HEK293 (cell line): ENCODE measurements around the gene ARMC7.
A peak's percentile ranks its signal among the peaks of the same experiment; 100 is the strongest.

Experiments
- ELK4 ChIP-seq: IDR thresholded peaks from 2 replicates; pipeline ENCODE4 v1.6.1; 2011; ENCODE audit warnings: mild to moderate bottlenecking, low read depth, low read length, borderline replicate concordance
- GFI1B ChIP-seq: fragments of 450-650 bp; formaldehyde crosslinking; IDR thresholded peaks from 2 replicates; pipeline ENCODE4 v1.5.1; 2016; ENCODE audit warnings: missing biosample characterization, missing genetic modification characterization
- GLI2 ChIP-seq: fragments of 450-650 bp; formaldehyde crosslinking; IDR thresholded peaks from 2 replicates; pipeline ENCODE4; 2017; ENCODE audit warnings: missing biosample characterization, missing genetic modification characterization, low read depth, borderline replicate concordance
- HOXD13 ChIP-seq: sonication (generic); formaldehyde crosslinking; IDR thresholded peaks from 2 replicates; pipeline ENCODE4 v1.8.0; 2022; ENCODE audit warnings: missing genetic modification reagents, borderline replicate concordance
- INSM2 ChIP-seq: fragments of 450-650 bp; formaldehyde crosslinking; IDR thresholded peaks from 2 replicates; pipeline ENCODE4 v1.5.1; 2016; ENCODE audit warnings: missing biosample characterization, missing genetic modification characterization
- KLF7 ChIP-seq: fragments of 450-650 bp; formaldehyde crosslinking; IDR thresholded peaks from 2 replicates; pipeline ENCODE4 v1.5.1; 2016; ENCODE audit warnings: missing biosample characterization, missing genetic modification characterization, borderline replicate concordance
- KLF9 ChIP-seq: fragments of 450-650 bp; formaldehyde crosslinking; IDR thresholded peaks from 2 replicates; pipeline ENCODE4 v1.5.1; 2016; ENCODE audit warnings: missing biosample characterization, missing genetic modification characterization, low read depth
- PRDM1 ChIP-seq: fragments of 450-650 bp; formaldehyde crosslinking; IDR thresholded peaks from 2 replicates; pipeline ENCODE4; 2016; ENCODE audit warnings: missing biosample characterization, missing genetic modification characterization
- RBAK ChIP-seq: fragments of 450-650 bp; formaldehyde crosslinking; IDR thresholded peaks from 2 replicates; pipeline ENCODE4 v1.5.1; 2016; ENCODE audit warnings: missing biosample characterization, missing genetic modification characterization
- TCF7L2 ChIP-seq: IDR thresholded peaks from 2 replicates; pipeline ENCODE4 v1.6.1; 2011; ENCODE audit warnings: low read depth, mild to moderate bottlenecking, inconsistent platforms, low read length, moderate library complexity, borderline replicate concordance
- TRIM28 ChIP-seq: IDR thresholded peaks from 2 replicates; pipeline ENCODE4 v1.6.1; 2011; ENCODE audit warnings: low read length, control low read depth, borderline replicate concordance
- ZBTB17 ChIP-seq: fragments of 450-650 bp; formaldehyde crosslinking; IDR thresholded peaks from 2 replicates; pipeline ENCODE4 v1.5.1; 2016; ENCODE audit warnings: missing biosample characterization, missing genetic modification characterization
- ZFP69B ChIP-seq: fragments of 450-650 bp; formaldehyde crosslinking; IDR thresholded peaks from 2 replicates; pipeline ENCODE4 v1.5.1; 2016; ENCODE audit warnings: missing biosample characterization, missing genetic modification characterization
- ZNF114 ChIP-seq: fragments of 450-650 bp; formaldehyde crosslinking; IDR thresholded peaks from 2 replicates; pipeline ENCODE4 v1.5.0; 2017; ENCODE audit warnings: missing biosample characterization, missing genetic modification characterization
- ZNF266 ChIP-seq: fragments of 450-650 bp; formaldehyde crosslinking; IDR thresholded peaks from 2 replicates; pipeline ENCODE4 v1.5.1; 2016; ENCODE audit warnings: missing biosample characterization, missing genetic modification characterization, low read depth
- ZNF335 ChIP-seq: fragments of 450-650 bp; formaldehyde crosslinking; conservative IDR thresholded peaks from 2 replicates; pipeline ENCODE4 v1.5.1; 2016; ENCODE audit warnings: missing biosample characterization, missing genetic modification characterization
- ZNF341 ChIP-seq: fragments of 450-650 bp; formaldehyde crosslinking; IDR thresholded peaks from 2 replicates; pipeline ENCODE4; 2016; ENCODE audit warnings: low read depth, missing biosample characterization, missing genetic modification characterization
- ZNF366 ChIP-seq: fragments of 450-650 bp; formaldehyde crosslinking; conservative IDR thresholded peaks from 2 replicates; pipeline ENCODE4 v1.5.1; 2016; ENCODE audit warnings: missing biosample characterization, missing genetic modification characterization
- ZNF48 ChIP-seq: fragments of 450-650 bp; formaldehyde crosslinking; IDR thresholded peaks from 2 replicates; pipeline ENCODE4 v1.5.1; 2016; ENCODE audit warnings: missing biosample characterization, missing genetic modification characterization
- ZNF600 ChIP-seq: fragments of 450-650 bp; formaldehyde crosslinking; IDR thresholded peaks from 2 replicates; pipeline ENCODE4 v1.5.1; 2016; ENCODE audit warnings: missing biosample characterization, missing genetic modification characterization
- ZNF624 ChIP-seq: fragments of 450-650 bp; formaldehyde crosslinking; IDR thresholded peaks from 2 replicates; pipeline ENCODE4 v1.5.1; 2017; ENCODE audit warnings: missing biosample characterization, missing genetic modification characterization
- ZNF626 ChIP-seq: fragments of 450-650 bp; sonication (Bioruptor Pico); formaldehyde crosslinking; IDR thresholded peaks from 2 replicates; pipeline ENCODE4 v1.5.1; 2018; ENCODE audit warnings: missing biosample characterization, missing genetic modification characterization, inconsistent platforms
- ZNF664 ChIP-seq: fragments of 450-650 bp; formaldehyde crosslinking; IDR thresholded peaks from 2 replicates; pipeline ENCODE4 v1.5.1; 2016; ENCODE audit warnings: missing biosample characterization, missing genetic modification characterization
- ZNF768 ChIP-seq: fragments of 450-650 bp; formaldehyde crosslinking; IDR thresholded peaks from 2 replicates; pipeline ENCODE4 v1.5.1; 2018; ENCODE audit warnings: missing biosample characterization, mild to moderate bottlenecking, missing genetic modification characterization
- ZXDB ChIP-seq: fragments of 450-650 bp; formaldehyde crosslinking; IDR thresholded peaks from 2 replicates; pipeline ENCODE4 v1.5.1; 2016; ENCODE audit warnings: missing biosample characterization, missing genetic modification characterization
- TF ChIP-seq, protein P1 (sequence below): fragments of 450-650 bp; formaldehyde crosslinking; IDR thresholded peaks from 2 replicates; pipeline ENCODE4 v1.5.1; 2016; ENCODE audit warnings: missing biosample characterization, missing genetic modification characterization
- TF ChIP-seq, protein P2 (sequence below): fragments of 450-650 bp; formaldehyde crosslinking; optimal IDR thresholded peaks from 2 replicates; pipeline ENCODE3; 2016; ENCODE audit warnings: missing biosample characterization, mild to moderate bottlenecking, missing genetic modification characterization
- TF ChIP-seq, protein P3 (sequence below): fragments of 450-650 bp; formaldehyde crosslinking; IDR thresholded peaks from 2 replicates; pipeline ENCODE4 v1.5.1; 2016; ENCODE audit warnings: missing biosample characterization, missing genetic modification characterization
- TF ChIP-seq, protein P4 (sequence below): fragments of 450-650 bp; formaldehyde crosslinking; IDR thresholded peaks from 2 replicates; pipeline ENCODE4 v1.5.1; 2016; ENCODE audit warnings: missing biosample characterization, missing genetic modification characterization

ARMC7 gene

DNA sequence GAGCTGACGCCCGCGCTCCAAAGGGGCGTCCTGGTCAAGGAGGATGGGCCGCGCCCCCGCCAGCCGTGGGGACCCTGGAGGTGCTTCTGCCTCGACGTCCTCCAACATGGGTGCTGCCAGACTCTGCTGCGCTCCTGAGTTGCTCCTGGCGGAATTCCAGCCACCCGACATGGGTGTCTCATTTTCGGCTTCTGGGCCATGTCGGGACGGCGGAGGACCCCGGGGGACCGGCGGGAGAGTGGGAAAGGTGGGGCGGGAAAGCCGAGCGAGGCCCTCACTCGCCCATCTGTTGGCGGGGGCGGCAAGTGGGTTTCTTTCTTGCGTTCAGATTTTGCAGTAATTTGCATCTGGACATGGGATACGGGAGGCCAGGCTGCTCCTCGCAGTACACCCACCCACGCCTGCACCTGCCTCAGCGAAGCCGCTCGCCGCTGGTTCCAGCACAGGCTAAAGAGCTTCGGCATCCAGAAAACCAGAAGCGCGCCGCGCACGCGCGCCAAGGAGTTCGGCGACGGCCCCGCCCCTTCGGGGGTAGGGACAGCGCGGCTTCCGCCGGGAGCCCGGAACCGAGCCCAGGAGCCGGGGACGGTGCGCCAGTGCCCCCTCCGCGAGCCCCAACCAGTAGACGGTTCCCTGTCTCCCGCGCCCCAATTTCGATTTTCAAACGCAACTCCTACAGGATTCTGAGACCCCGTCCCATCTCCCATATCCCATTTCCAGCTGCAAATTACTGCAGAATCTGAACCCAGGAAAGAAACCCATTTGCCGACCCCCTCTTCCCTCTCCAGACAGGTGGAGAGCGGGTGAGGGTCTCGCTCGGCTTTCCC is at the start of gene ARMC7 (continued):
- TF ChIP-seq ELK4 (no peak), ZNF48 (tag by site-specific recombination) (no peak), ZNF626 (tag by site-specific recombination) (no peak), KLF9 (tag by site-specific recombination) (peak; percentile 68; the same call in 1 of the 2 replicates), ZFP69B (tag by site-specific recombination) (no peak), TRIM28 (no peak), ZNF366 (tag by site-specific recombination) (no peak), ZNF114 (tag by site-specific recombination) (no peak), GFI1B (peak; percentile 16; the same call in 1 of the 2 replicates), ZNF335 (tag by site-specific recombination) (peak; percentile 83), ZNF600 (tag by site-specific recombination) (peak; percentile 89), GLI2 (tag by site-specific recombination) (no peak), RBAK (no peak), ZXDB (tag by site-specific recombination) (0 out of 2 replicates have a peak, but pooled peaks have one; percentile 14), PRDM1 (no peak), ZNF341 (tag by site-specific recombination) (0 out of 2 replicates have a peak, but pooled peaks have one; percentile 36), KLF7 (tag by site-specific recombination) (no peak), ZBTB17 (tag by site-specific recombination) (peak; percentile 63; the same call in 1 of the 2 replicates), ZNF664 (tag by site-specific recombination) (no peak), ZNF768 (tag by site-specific recombination) (no peak), INSM2 (0 out of 2 replicates have a peak, but pooled peaks have one; percentile 39), ZNF266 (no peak), HOXD13 (no peak), TCF7L2 (no peak), ZNF624 (tag by site-specific recombination) (no peak)
- TF ChIP-seq, protein P1, sequence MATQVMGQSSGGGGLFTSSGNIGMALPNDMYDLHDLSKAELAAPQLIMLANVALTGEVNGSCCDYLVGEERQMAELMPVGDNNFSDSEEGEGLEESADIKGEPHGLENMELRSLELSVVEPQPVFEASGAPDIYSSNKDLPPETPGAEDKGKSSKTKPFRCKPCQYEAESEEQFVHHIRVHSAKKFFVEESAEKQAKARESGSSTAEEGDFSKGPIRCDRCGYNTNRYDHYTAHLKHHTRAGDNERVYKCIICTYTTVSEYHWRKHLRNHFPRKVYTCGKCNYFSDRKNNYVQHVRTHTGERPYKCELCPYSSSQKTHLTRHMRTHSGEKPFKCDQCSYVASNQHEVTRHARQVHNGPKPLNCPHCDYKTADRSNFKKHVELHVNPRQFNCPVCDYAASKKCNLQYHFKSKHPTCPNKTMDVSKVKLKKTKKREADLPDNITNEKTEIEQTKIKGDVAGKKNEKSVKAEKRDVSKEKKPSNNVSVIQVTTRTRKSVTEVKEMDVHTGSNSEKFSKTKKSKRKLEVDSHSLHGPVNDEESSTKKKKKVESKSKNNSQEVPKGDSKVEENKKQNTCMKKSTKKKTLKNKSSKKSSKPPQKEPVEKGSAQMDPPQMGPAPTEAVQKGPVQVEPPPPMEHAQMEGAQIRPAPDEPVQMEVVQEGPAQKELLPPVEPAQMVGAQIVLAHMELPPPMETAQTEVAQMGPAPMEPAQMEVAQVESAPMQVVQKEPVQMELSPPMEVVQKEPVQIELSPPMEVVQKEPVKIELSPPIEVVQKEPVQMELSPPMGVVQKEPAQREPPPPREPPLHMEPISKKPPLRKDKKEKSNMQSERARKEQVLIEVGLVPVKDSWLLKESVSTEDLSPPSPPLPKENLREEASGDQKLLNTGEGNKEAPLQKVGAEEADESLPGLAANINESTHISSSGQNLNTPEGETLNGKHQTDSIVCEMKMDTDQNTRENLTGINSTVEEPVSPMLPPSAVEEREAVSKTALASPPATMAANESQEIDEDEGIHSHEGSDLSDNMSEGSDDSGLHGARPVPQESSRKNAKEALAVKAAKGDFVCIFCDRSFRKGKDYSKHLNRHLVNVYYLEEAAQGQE (tag by site-specific recombination): no peak
- TF ChIP-seq, protein P2, sequence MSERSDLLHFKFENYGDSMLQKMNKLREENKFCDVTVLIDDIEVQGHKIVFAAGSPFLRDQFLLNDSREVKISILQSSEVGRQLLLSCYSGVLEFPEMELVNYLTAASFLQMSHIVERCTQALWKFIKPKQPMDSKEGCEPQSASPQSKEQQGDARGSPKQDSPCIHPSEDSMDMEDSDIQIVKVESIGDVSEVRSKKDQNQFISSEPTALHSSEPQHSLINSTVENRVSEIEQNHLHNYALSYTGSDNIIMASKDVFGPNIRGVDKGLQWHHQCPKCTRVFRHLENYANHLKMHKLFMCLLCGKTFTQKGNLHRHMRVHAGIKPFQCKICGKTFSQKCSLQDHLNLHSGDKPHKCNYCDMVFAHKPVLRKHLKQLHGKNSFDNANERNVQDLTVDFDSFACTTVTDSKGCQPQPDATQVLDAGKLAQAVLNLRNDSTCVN (tag by site-specific recombination): peak; percentile 81
- TF ChIP-seq, protein P3, sequence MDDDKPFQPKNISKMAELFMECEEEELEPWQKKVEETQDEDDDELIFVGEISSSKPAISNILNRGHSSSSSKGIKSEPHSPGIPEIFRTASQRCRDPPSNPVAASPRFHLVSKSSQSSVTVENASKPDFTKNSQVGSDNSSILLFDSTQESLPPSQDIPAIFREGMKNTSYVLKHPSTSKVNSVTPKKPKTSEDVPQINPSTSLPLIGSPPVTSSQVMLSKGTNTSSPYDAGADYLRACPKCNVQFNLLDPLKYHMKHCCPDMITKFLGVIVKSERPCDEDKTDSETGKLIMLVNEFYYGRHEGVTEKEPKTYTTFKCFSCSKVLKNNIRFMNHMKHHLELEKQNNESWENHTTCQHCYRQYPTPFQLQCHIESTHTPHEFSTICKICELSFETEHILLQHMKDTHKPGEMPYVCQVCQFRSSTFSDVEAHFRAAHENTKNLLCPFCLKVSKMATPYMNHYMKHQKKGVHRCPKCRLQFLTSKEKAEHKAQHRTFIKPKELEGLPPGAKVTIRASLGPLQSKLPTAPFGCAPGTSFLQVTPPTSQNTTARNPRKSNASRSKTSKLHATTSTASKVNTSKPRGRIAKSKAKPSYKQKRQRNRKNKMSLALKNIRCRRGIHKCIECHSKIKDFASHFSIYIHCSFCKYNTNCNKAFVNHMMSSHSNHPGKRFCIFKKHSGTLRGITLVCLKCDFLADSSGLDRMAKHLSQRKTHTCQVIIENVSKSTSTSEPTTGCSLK (tag by site-specific recombination): no peak
- TF ChIP-seq, protein P4, sequence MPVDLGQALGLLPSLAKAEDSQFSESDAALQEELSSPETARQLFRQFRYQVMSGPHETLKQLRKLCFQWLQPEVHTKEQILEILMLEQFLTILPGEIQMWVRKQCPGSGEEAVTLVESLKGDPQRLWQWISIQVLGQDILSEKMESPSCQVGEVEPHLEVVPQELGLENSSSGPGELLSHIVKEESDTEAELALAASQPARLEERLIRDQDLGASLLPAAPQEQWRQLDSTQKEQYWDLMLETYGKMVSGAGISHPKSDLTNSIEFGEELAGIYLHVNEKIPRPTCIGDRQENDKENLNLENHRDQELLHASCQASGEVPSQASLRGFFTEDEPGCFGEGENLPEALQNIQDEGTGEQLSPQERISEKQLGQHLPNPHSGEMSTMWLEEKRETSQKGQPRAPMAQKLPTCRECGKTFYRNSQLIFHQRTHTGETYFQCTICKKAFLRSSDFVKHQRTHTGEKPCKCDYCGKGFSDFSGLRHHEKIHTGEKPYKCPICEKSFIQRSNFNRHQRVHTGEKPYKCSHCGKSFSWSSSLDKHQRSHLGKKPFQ (tag by site-specific recombination): no peak
